ENCODE results near the gene ZNF891. TPM values are rescaled to one million over a fixed set of nuclear protein-coding genes. Genes with fewer than 3 reads are reported as not detected.

The ZNF891 gene
- total RNA-seq, 2 experiments from 2014 or later = 2.7 to 3.1 TPM

GRCh38 chr12:133107121-133107520 is 23.0 kb downstream of the ZNF891 start:
- H3K36me3 Mint-ChIP-seq (ENCODE audit: low read depth) = peaks cover 75% of the 10 kb centered on the region
- ChIA-PET POLR2A (no interaction called here), CTCF (no interaction called here)
- no peaks in the 10 kb centered on the region for H3K27me3 Mint-ChIP-seq
- no peak overlapping the region for H3K27ac Mint-ChIP-seq
- no peak for DNase-seq
- no peak overlapping the region for H3K4me3 Mint-ChIP-seq
- H3K4me1 Mint-ChIP-seq = no peaks in the 10 kb centered on the region
- H3K9me3 Mint-ChIP-seq = peaks cover 61% of the 10 kb centered on the region

- CTCF ChIA-PET = no interaction called here
- no peak overlapping the region for H3K4me3 Mint-ChIP-seq
- DNase-seq = no peak
- H3K9me3 Mint-ChIP-seq = peaks cover 68% of the 10 kb centered on the region
- H3K36me3 Mint-ChIP-seq (ENCODE audit: low read depth) = peaks cover 80% of the 10 kb centered on the region
- POLR2A ChIA-PET = no interaction called here
- no peaks in the 10 kb centered on the region for H3K4me1 Mint-ChIP-seq
- H3K27me3 Mint-ChIP-seq = no peaks in the 10 kb centered on the region
- H3K27ac Mint-ChIP-seq = no peak overlapping the region
Measured at GRCh38 chr12:133106253-133106652, 23.8 kb downstream of the ZNF891 start.

- Mint-ChIP-seq H3K27ac (no peak overlapping the region), H3K36me3 (ENCODE audit: low read depth) (peaks cover 85% of the 10 kb centered on the region)
Measured at GRCh38 chr12:133105620-133106019, 24.5 kb downstream of the ZNF891 start.

GRCh38 chr12:133083345-133083744 is 46.7 kb downstream of the ZNF891 start:
- no peak for DNase-seq
- Mint-ChIP-seq H3K27me3 (no peaks in the 10 kb centered on the region), H3K4me3 (no peak overlapping the region), H3K36me3 (ENCODE audit: low read depth) (peaks cover 71% of the 10 kb centered on the region), H3K9me3 (peaks cover 54% of the 10 kb centered on the region), H3K27ac (no peak overlapping the region), H3K4me1 (peaks cover 17% of the 10 kb centered on the region)
- CTCF ChIA-PET = interaction anchor here (1.2 kb wide), 1 partner anchor 16 kb away, joined by 3 read pairs; no protein-coding TSS in a partner anchor
- POLR2A ChIA-PET = no interaction called here

More at GRCh38 chr12:133105620-133106019, 24.5 kb downstream of the ZNF891 start:
- no peak overlapping the region for H3K4me3 Mint-ChIP-seq
- POLR2A ChIA-PET = no interaction called here
- no peaks in the 10 kb centered on the region for H3K27me3 Mint-ChIP-seq
- H3K9me3 Mint-ChIP-seq = peaks cover 72% of the 10 kb centered on the region
- no peaks in the 10 kb centered on the region for H3K4me1 Mint-ChIP-seq
- DNase-seq = no peak
- CTCF ChIA-PET = no interaction called here

GRCh38 chr12:133081159-133081780 is 48.8 kb downstream of the ZNF891 start:
- DNase-seq = no peak
- no peaks in the 10 kb centered on the region for H3K27me3 Mint-ChIP-seq
- H3K4me1 Mint-ChIP-seq = peaks cover 17% of the 10 kb centered on the region
- CTCF ChIA-PET = interaction anchor here (0.6 to 2.9 kb wide), 3 partner anchors 9 to 100 kb away, joined by 3 to 10 read pairs (median 3); partner anchors contain the start of gene ZNF268
- POLR2A ChIA-PET = no interaction called here
- H3K27ac Mint-ChIP-seq = peak overlapping the region; percentile 68
- H3K9me3 Mint-ChIP-seq = peaks cover 53% of the 10 kb centered on the region
- no peak overlapping the region for H3K4me3 Mint-ChIP-seq
- H3K36me3 Mint-ChIP-seq (ENCODE audit: low read depth) = peaks cover 56% of the 10 kb centered on the region

- ChIA-PET CTCF (interaction anchor here (0.8 to 2.9 kb wide), 7 partner anchors 9 to 176 kb away, joined by 3 to 10 read pairs (median 4); partner anchors contain the start of genes ZNF10, ZNF268 and ZNF891), POLR2A (interaction anchor here (1.1 kb wide), 1 partner anchor 50 kb away, joined by 5 read pairs; the partner anchor contains the start of genes ZNF10 and ZNF891)
- H3K4me1 Mint-ChIP-seq = peaks cover 17% of the 10 kb centered on the region
- peak; percentile 94 for DNase-seq
- H3K4me3 Mint-ChIP-seq = no peak within 1 kb of the TSS
- peaks cover 48% of the 10 kb centered on the region for H3K9me3 Mint-ChIP-seq
- peak within 1 kb of the TSS; percentile 68 for H3K27ac Mint-ChIP-seq
- H3K27me3 Mint-ChIP-seq = no peaks in the 10 kb centered on the region
- H3K36me3 Mint-ChIP-seq (ENCODE audit: low read depth) = peaks cover 49% of the 10 kb centered on the region
Measured at GRCh38 chr12:133080368-133081158, 49.5 kb downstream of the ZNF891 start, which contains the start of gene ZNF140. Gene ZNF140, plus strand, starts transcription at chr12:133080923. Its CDS starts 398 bp downstream, at chr12:133081321.

DNA sequence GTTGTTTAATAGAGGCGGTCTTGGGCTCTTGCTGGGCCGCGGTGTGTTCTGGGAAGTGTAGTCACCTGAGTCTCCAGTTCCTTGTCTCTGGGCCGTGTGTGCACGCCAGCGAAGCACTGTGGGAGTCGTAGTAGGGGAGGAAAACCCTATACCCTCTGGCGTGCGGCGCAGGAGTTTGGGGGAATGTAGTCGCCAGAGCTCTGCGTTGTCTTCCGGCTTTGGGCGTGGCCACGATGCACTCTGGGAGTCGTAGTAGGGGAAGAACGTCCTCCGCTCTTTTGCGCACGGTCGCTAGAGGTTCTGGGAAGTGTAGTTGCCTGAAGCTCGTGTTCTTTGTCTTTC is 50.1 kb downstream of the ZNF891 start:
- no peaks in the 10 kb centered on the region for H3K27me3 Mint-ChIP-seq
- H3K27ac Mint-ChIP-seq = no peak overlapping the region

GRCh38 chr12:133073836-133074235 is 56.2 kb downstream of the ZNF891 start:
- CTCF ChIA-PET = no interaction called here
- no peak for DNase-seq
- Mint-ChIP-seq H3K4me1 (no peaks in the 10 kb centered on the region), H3K27me3 (no peaks in the 10 kb centered on the region), H3K36me3 (ENCODE audit: low read depth) (peaks cover 6% of the 10 kb centered on the region), H3K4me3 (no peak overlapping the region), H3K27ac (no peak overlapping the region), H3K9me3 (peaks cover 46% of the 10 kb centered on the region)
- POLR2A ChIA-PET = no interaction called here

More for the DNA sequence above, 50.1 kb downstream of the ZNF891 start:
- POLR2A ChIA-PET = interaction anchor here (1.1 kb wide), 1 partner anchor 50 kb away, joined by 5 read pairs; the partner anchor contains the start of genes ZNF10 and ZNF891
- Mint-ChIP-seq H3K36me3 (ENCODE audit: low read depth) (peaks cover 44% of the 10 kb centered on the region), H3K9me3 (peaks cover 48% of the 10 kb centered on the region), H3K4me1 (peaks cover 17% of the 10 kb centered on the region), H3K4me3 (no peak overlapping the region)
- peak; percentile 98 for DNase-seq
- CTCF ChIA-PET = interaction anchor here (0.8 to 2.9 kb wide), 7 partner anchors 9 to 175 kb away, joined by 3 to 10 read pairs (median 4); partner anchors contain the start of genes ZNF10, ZNF268 and ZNF891

- CTCF ChIA-PET = no interaction called here
- H3K4me3 Mint-ChIP-seq = no peak overlapping the region
- POLR2A ChIA-PET = no interaction called here
- H3K9me3 Mint-ChIP-seq = peaks cover 67% of the 10 kb centered on the region
- no peaks in the 10 kb centered on the region for H3K4me1 Mint-ChIP-seq
- H3K27ac Mint-ChIP-seq = no peak overlapping the region
- DNase-seq = no peak
- H3K36me3 Mint-ChIP-seq (ENCODE audit: low read depth) = peaks cover 20% of the 10 kb centered on the region
- H3K27me3 Mint-ChIP-seq = no peaks in the 10 kb centered on the region
Measured at GRCh38 chr12:133063556-133063955, 66.5 kb downstream of the ZNF891 start.

GRCh38 chr12:133061954-133062353 is 68.1 kb downstream of the ZNF891 start:
- H3K36me3 Mint-ChIP-seq (ENCODE audit: low read depth) = peaks cover 36% of the 10 kb centered on the region
- no peak overlapping the region for H3K27ac Mint-ChIP-seq
- ChIA-PET CTCF (no interaction called here), POLR2A (no interaction called here)
- no peaks in the 10 kb centered on the region for H3K27me3 Mint-ChIP-seq
- H3K9me3 Mint-ChIP-seq = peaks cover 73% of the 10 kb centered on the region
- no peak for DNase-seq
- H3K4me3 Mint-ChIP-seq = no peak overlapping the region
- no peaks in the 10 kb centered on the region for H3K4me1 Mint-ChIP-seq

- no peak for DNase-seq
- Mint-ChIP-seq H3K4me1 (no peaks in the 10 kb centered on the region), H3K36me3 (ENCODE audit: low read depth) (peaks cover 54% of the 10 kb centered on the region), H3K27ac (no peak overlapping the region), H3K27me3 (no peaks in the 10 kb centered on the region), H3K4me3 (no peak overlapping the region), H3K9me3 (peaks cover 62% of the 10 kb centered on the region)
- CTCF ChIA-PET = interaction anchor here (0.6 to 1.3 kb wide), 3 partner anchors 19 to 112 kb away, joined by 3 to 5 read pairs (median 3); no protein-coding TSS in a partner anchor
- POLR2A ChIA-PET = no interaction called here
Measured at GRCh38 chr12:133058203-133059113, 71.6 kb downstream of the ZNF891 start.

DNA sequence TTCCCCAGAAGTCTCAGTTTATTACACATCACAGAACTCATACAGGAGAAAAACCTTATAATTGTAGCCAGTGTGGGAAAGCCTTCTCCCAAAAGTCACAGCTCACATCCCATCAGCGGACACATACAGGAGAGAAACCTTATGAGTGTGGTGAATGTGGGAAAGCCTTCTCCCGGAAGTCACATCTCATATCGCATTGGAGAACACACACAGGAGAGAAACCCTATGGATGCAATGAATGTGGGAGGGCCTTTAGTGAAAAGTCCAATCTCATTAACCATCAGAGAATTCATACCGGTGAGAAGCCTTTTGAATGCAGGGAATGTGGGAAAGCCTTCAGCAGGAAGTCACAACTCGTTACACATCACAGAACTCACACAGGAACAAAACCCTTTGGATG is 72.6 kb downstream of the ZNF891 start:
- Mint-ChIP-seq H3K4me1 (no peaks in the 10 kb centered on the region), H3K27ac (no peak overlapping the region), H3K4me3 (no peak overlapping the region), H3K36me3 (ENCODE audit: low read depth) (peaks cover 58% of the 10 kb centered on the region), H3K27me3 (no peaks in the 10 kb centered on the region), H3K9me3 (peaks cover 58% of the 10 kb centered on the region)
- CTCF ChIA-PET = interaction anchor here (0.9 to 1.3 kb wide), 2 partner anchors 15 to 19 kb away, joined by 3 to 5 read pairs; no protein-coding TSS in a partner anchor
- POLR2A ChIA-PET = no interaction called here
- DNase-seq = no peak
